ENCODE results near the gene PYGO1. TPM values are rescaled to one million over a fixed set of nuclear protein-coding genes. Genes with fewer than 3 reads are reported as not detected.

PYGO1 gene
- total RNA-seq, 3 donors from 2014 or later (not counting 1 experiment from before 2014, with no cell fraction given): 0.16 TPM; not detected in 2

- H3K36me3 ChIP-seq (ENCODE audit: control insufficient read depth, insufficient read depth, low read length): no peaks in the 10 kb centered on the region
- 68% methylated on average over 2 of the region's 2 CpGs for WGBS (ENCODE audit: insufficient coverage)
- DNase-seq (no peak), ATAC-seq (no peak)
- peaks cover 4% of the 10 kb centered on the region for H3K9me3 ChIP-seq (ENCODE audit: control insufficient read depth, insufficient read depth, low read length)
- intact Hi-C loops (cut with micrococcal nuclease): no loop called here
- H3K27ac ChIP-seq (ENCODE audit: low read length): no peak overlapping the region
- H3K4me3 ChIP-seq (ENCODE audit: low read length): no peak overlapping the region
- Mint-ChIP-seq H3K36me3 (peaks cover 20% of the 10 kb centered on the region), H3K4me1 (no peaks in the 10 kb centered on the region), H3K27me3 (ENCODE audit: low read depth in 2 of 2) (peaks cover 10% of the 10 kb centered on the region in 2 donors), H3K27ac (no peak overlapping the region), H3K9me3 (peaks cover 9 to 21% of the 10 kb centered on the region in 2 donors), H3K4me3 (no peak overlapping the region)
- no peaks in the 10 kb centered on the region for H3K27me3 ChIP-seq (ENCODE audit: control insufficient read depth, insufficient read depth, low read length)
- H3K4me1 ChIP-seq (ENCODE audit: control insufficient read depth, insufficient read depth, low read length): no peaks in the 10 kb centered on the region
- TF ChIP-seq, protein P1, sequence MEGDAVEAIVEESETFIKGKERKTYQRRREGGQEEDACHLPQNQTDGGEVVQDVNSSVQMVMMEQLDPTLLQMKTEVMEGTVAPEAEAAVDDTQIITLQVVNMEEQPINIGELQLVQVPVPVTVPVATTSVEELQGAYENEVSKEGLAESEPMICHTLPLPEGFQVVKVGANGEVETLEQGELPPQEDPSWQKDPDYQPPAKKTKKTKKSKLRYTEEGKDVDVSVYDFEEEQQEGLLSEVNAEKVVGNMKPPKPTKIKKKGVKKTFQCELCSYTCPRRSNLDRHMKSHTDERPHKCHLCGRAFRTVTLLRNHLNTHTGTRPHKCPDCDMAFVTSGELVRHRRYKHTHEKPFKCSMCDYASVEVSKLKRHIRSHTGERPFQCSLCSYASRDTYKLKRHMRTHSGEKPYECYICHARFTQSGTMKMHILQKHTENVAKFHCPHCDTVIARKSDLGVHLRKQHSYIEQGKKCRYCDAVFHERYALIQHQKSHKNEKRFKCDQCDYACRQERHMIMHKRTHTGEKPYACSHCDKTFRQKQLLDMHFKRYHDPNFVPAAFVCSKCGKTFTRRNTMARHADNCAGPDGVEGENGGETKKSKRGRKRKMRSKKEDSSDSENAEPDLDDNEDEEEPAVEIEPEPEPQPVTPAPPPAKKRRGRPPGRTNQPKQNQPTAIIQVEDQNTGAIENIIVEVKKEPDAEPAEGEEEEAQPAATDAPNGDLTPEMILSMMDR (IDR thresholded peaks at IDR 0.05): no peak
These were observed 35.2 kb downstream of the PYGO1 start for GRCh38 chr15:55552926-55553325.

DNA sequence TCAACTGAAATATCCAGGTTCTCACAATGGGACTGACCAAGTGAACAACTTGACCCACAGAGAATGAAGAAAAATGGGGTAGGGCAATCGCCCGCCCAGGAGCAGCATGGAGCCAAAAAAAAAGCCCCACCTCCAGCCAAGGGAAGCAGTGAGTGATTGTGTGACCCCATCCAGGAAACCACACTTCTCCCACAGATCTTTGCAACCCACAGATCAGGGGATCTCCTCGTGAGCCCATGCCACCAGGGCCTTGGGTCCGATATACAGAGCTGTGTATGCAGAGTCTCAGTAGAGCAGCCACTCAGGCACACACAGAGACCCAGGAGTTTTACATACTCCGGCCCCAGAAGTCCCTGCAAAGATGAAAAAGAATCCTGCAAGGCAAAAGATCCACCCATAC lies 35.7 kb downstream of the PYGO1 start:
- Histone ChIP-seq H3K27ac (ENCODE audit: low read length) (no peak overlapping the region), H3K36me3 (ENCODE audit: control insufficient read depth, insufficient read depth, low read length) (no peaks in the 10 kb centered on the region), H3K4me1 (ENCODE audit: control insufficient read depth, insufficient read depth, low read length) (no peaks in the 10 kb centered on the region), H3K4me3 (ENCODE audit: low read length) (no peak overlapping the region), H3K27me3 (ENCODE audit: control insufficient read depth, insufficient read depth, low read length) (no peaks in the 10 kb centered on the region), H3K9me3 (ENCODE audit: control insufficient read depth, insufficient read depth, low read length) (peaks cover 4% of the 10 kb centered on the region)
- ATAC-seq (peak in 1 of 3 donors; percentile 35), DNase-seq (no peak)
- H3K9me3 Mint-ChIP-seq: peaks cover 9 to 21% of the 10 kb centered on the region in 2 donors
- 15% methylated on average over 5 of the region's 5 CpGs for WGBS (ENCODE audit: insufficient coverage)
- H3K27me3 Mint-ChIP-seq (ENCODE audit: low read depth in 2 of 2): peaks cover 10% of the 10 kb centered on the region in 2 donors
- H3K4me3 Mint-ChIP-seq: no peak overlapping the region
- no peaks in the 10 kb centered on the region for H3K4me1 Mint-ChIP-seq
- no peak overlapping the region for H3K27ac Mint-ChIP-seq
- peaks cover 20% of the 10 kb centered on the region for H3K36me3 Mint-ChIP-seq
- intact Hi-C loops (cut with micrococcal nuclease): no loop called here
- TF ChIP-seq, protein P1 (IDR thresholded peaks at IDR 0.05): no peak

DNA sequence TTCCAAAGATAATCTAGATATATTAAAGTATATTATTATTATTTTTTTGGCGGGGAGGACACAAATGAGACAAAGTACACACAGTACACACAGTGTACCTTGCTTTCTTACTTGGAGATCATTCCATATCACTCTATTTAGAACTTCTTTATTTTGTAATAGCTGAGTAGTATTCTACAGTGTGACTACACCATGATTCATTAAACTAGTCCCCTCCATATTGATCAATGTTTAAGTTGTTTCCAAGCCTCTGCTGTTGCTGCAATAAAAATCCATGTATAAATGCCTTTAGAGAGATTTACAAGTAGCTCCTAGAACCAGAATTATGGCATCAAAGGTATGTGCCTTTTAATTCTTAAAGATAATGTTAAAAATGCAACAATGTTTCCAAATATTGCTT lies 38.8 kb downstream of the PYGO1 start:
- no peak for DNase-seq
- H3K9me3 Mint-ChIP-seq: peaks cover under 1% of the 10 kb centered on the region in 2 donors

More for the DNA sequence above, 38.8 kb downstream of the PYGO1 start:
- Histone ChIP-seq H3K9me3 (ENCODE audit: control insufficient read depth, insufficient read depth, low read length) (no peaks in the 10 kb centered on the region), H3K4me3 (ENCODE audit: low read length) (no peak overlapping the region), H3K36me3 (ENCODE audit: control insufficient read depth, insufficient read depth, low read length) (no peaks in the 10 kb centered on the region), H3K27me3 (ENCODE audit: control insufficient read depth, insufficient read depth, low read length) (no peaks in the 10 kb centered on the region), H3K27ac (ENCODE audit: low read length) (no peak overlapping the region), H3K4me1 (ENCODE audit: control insufficient read depth, insufficient read depth, low read length) (no peaks in the 10 kb centered on the region)
- H3K27me3 Mint-ChIP-seq (ENCODE audit: low read depth in 2 of 2): peaks cover 13 to 31% of the 10 kb centered on the region in 2 donors
- TF ChIP-seq, protein P1 (IDR thresholded peaks at IDR 0.05): no peak
- no peak overlapping the region for H3K27ac Mint-ChIP-seq
- WGBS (ENCODE audit: insufficient coverage): no CpG with 5 or more reads among the region's 1 CpG
- ATAC-seq: no peak
- intact Hi-C loops (cut with micrococcal nuclease): no loop called here
- no peaks in the 10 kb centered on the region for H3K4me1 Mint-ChIP-seq
- H3K36me3 Mint-ChIP-seq: peaks cover 1% of the 10 kb centered on the region
- H3K4me3 Mint-ChIP-seq: no peak overlapping the region
